Ishikawa (cell line): ENCODE measurements around the gene BICDL1.
A peak's percentile ranks its signal among the peaks of the same experiment; 100 is the strongest.

Experiments used
- CEBPB ChIP-seq: IDR thresholded peaks from 2 replicates; pipeline ENCODE4 v1.6.1; 2012
- CREB1 ChIP-seq: IDR thresholded peaks from 2 replicates; pipeline ENCODE4 v1.6.1; 2012; ENCODE audit warnings: low read depth
- EGR1 ChIP-seq: IDR thresholded peaks from 2 replicates; pipeline ENCODE4 v1.6.1; 2012
- EP300 ChIP-seq: IDR thresholded peaks from 2 replicates; pipeline ENCODE4 v1.6.1; 2012; ENCODE audit warnings: borderline replicate concordance
- FOXM1 ChIP-seq: IDR thresholded peaks from 2 replicates; pipeline ENCODE4 v1.6.1; 2012; ENCODE audit warnings: low read depth, borderline replicate concordance
- NFIC ChIP-seq: IDR thresholded peaks from 2 replicates; pipeline ENCODE4 v1.6.1; 2012
- RAD21 ChIP-seq: IDR thresholded peaks from 2 replicates; pipeline ENCODE4 v1.6.1; 2012; ENCODE audit warnings: low read depth
- TAF1 ChIP-seq: IDR thresholded peaks from 2 replicates; pipeline ENCODE4 v1.6.1; 2012; ENCODE audit warnings: low read depth, mild to moderate bottlenecking
- TCF12 ChIP-seq: IDR thresholded peaks from 2 replicates; pipeline ENCODE4 v1.6.1; 2012; ENCODE audit warnings: low read depth
- TEAD4 ChIP-seq: IDR thresholded peaks from 2 replicates; pipeline ENCODE4 v1.6.1; 2012
- YY1 ChIP-seq: IDR thresholded peaks from 2 replicates; pipeline ENCODE4 v1.6.1; 2012; ENCODE audit warnings: low read depth
- ZBTB7A ChIP-seq: IDR thresholded peaks from 2 replicates; pipeline ENCODE4 v1.6.1; 2012; ENCODE audit warnings: low read depth
- TF ChIP-seq, protein P1 (sequence below): IDR thresholded peaks from 2 replicates; pipeline ENCODE4 v1.6.1; 2012
- TF ChIP-seq, protein P2 (sequence below): IDR thresholded peaks from 2 replicates; pipeline ENCODE4 v1.6.1; 2012; ENCODE audit warnings: low read depth, mild to moderate bottlenecking
- TF ChIP-seq, protein P3 (sequence below): IDR thresholded peaks from 2 replicates; pipeline ENCODE4 v1.6.1; 2012

The BICDL1 gene, protein sequence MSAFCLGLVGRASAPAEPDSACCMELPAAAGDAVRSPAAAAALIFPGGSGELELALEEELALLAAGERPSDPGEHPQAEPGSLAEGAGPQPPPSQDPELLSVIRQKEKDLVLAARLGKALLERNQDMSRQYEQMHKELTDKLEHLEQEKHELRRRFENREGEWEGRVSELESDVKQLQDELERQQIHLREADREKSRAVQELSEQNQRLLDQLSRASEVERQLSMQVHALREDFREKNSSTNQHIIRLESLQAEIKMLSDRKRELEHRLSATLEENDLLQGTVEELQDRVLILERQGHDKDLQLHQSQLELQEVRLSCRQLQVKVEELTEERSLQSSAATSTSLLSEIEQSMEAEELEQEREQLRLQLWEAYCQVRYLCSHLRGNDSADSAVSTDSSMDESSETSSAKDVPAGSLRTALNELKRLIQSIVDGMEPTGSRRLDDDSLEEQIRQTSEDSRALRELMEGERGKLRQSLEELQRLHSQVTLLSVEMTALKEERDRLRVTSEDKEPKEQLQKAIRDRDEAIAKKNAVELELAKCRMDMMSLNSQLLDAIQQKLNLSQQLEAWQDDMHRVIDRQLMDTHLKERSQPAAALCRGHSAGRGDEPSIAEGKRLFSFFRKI

DNA sequence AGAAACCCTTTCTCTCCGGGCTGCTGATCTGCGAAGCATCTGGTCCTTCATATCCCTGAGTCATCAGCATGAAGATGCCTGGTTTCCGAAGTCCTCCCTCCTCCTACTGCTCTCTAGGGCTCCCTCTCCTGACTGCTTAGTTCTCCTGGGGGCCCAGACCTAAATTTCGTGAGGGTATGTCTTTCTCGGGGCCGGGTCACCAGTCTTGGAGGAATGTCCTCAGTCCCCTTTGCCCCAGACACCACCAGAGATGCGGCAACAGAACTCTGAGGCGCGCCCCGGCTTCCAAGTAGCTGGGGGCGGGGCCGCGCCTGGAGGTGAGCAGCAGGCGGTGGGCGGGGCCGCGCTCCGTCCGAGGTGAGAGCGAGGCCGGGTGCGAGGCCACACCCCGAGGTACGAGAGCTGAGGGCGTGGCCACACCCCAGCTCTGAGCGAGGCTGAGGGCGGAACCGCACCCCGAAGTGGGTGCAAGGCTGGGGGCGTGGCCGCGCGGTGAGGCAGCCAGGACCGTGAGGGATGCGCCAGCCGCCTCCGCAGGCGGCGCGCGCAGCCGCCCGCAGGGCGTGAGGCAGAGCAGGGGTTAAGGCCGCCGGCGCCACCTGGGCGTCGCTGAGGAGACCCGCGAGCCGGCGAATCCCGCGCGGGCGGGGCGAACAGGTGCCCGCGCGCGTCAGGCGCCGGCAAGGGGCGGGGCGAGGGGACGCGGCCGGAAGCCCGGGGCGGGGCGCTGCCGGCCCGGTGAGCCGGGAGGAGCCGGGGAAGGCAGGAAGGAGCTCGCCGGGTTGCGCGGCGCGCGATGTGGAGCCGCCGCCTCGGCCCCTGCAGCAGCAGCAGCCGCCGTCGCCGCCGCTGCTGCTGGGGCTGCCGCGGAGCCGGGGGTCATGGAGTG, at the start of gene BICDL1:
Gene BICDL1 (plus strand): TSS at position 765 of the 889 bp plus-strand sequence. CDS start 633 bp downstream, outside the sequence.
- no peak for TF ChIP-seq ZBTB7A
- TF ChIP-seq, protein P1, sequence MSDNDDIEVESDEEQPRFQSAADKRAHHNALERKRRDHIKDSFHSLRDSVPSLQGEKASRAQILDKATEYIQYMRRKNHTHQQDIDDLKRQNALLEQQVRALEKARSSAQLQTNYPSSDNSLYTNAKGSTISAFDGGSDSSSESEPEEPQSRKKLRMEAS, result peak; percentile 66
- peak; percentile 35; the same call in 1 of the 2 replicates for TF ChIP-seq TAF1
- TF ChIP-seq NFIC, result no peak; the same call in 1 of the 2 replicates
- TF ChIP-seq, protein P2, sequence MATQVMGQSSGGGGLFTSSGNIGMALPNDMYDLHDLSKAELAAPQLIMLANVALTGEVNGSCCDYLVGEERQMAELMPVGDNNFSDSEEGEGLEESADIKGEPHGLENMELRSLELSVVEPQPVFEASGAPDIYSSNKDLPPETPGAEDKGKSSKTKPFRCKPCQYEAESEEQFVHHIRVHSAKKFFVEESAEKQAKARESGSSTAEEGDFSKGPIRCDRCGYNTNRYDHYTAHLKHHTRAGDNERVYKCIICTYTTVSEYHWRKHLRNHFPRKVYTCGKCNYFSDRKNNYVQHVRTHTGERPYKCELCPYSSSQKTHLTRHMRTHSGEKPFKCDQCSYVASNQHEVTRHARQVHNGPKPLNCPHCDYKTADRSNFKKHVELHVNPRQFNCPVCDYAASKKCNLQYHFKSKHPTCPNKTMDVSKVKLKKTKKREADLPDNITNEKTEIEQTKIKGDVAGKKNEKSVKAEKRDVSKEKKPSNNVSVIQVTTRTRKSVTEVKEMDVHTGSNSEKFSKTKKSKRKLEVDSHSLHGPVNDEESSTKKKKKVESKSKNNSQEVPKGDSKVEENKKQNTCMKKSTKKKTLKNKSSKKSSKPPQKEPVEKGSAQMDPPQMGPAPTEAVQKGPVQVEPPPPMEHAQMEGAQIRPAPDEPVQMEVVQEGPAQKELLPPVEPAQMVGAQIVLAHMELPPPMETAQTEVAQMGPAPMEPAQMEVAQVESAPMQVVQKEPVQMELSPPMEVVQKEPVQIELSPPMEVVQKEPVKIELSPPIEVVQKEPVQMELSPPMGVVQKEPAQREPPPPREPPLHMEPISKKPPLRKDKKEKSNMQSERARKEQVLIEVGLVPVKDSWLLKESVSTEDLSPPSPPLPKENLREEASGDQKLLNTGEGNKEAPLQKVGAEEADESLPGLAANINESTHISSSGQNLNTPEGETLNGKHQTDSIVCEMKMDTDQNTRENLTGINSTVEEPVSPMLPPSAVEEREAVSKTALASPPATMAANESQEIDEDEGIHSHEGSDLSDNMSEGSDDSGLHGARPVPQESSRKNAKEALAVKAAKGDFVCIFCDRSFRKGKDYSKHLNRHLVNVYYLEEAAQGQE, result peak; percentile 41; the same call in 1 of the 2 replicates
- peak; percentile 89 for TF ChIP-seq EGR1

DNA sequence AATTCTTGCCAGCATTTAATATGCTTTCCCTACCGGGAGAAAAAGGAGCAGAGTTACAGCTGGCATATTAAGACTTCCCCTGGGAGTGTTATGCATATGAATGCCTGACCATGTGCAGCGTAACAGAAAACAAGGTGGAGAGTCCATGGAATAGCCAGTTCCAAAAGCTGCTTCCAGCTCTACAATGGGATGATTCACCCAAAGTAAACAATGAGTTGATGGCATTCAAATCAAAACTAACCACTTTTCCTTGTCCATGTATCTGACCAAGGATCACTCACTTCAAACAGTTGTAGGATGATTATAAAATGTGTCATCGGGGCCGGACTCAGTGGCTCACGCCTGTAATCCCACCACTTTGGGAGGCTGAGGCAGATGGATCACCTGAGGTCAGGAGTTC, 48.1 kb upstream of the BICDL1 start:
- TF ChIP-seq, protein P3, sequence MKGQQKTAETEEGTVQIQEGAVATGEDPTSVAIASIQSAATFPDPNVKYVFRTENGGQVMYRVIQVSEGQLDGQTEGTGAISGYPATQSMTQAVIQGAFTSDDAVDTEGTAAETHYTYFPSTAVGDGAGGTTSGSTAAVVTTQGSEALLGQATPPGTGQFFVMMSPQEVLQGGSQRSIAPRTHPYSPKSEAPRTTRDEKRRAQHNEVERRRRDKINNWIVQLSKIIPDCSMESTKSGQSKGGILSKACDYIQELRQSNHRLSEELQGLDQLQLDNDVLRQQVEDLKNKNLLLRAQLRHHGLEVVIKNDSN, result no peak
- TF ChIP-seq, protein P1, result no peak
- no peak for TF ChIP-seq CEBPB
- TF ChIP-seq, protein P2, result no peak

DNA sequence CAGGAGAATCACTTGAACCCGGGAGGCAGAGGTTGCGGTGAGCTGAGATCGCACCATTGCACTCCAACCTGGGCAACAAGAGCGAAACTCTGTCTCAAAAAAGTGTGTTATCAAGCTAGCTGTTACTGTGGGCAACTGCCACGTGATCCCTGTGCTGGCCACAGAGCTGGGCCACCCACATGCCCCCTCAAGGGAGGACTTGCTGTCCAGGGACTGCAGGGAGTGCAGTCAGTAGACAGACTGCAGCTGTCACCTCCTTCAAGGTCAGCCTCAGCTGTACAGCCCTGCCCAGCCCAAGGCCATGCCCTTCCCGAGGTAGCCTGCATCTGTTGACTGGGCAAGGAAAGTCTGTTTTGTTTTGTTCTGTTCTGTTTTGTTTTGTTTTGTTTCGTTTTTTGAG, 46.6 kb upstream of the BICDL1 start:
- TF ChIP-seq FOXM1 (no peak), CEBPB (no peak), CREB1 (no peak), NFIC (no peak), EGR1 (no peak), YY1 (no peak), ZBTB7A (no peak), TAF1 (no peak)
- TF ChIP-seq, protein P2, result no peak

DNA sequence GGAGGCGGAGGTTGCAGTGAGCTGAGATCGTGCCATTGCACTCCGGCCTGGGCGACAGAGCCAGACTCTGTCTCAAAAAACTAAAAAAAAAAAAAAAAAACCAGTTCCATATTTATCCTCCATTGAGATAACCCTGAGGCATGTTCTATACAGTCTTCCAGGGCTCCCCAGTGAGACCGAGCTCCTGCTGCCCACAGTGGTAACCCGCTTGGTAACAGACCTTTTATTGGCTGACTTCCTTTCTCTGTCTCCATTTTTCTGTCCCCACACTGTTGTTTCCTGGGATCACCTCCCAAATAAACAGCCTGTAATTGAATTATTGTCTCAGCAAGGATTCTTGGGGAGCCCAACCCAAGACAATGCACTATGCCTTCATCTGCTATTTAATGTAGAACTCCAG, 42.8 kb upstream of the BICDL1 start:
- TF ChIP-seq, protein P3, result no peak

DNA sequence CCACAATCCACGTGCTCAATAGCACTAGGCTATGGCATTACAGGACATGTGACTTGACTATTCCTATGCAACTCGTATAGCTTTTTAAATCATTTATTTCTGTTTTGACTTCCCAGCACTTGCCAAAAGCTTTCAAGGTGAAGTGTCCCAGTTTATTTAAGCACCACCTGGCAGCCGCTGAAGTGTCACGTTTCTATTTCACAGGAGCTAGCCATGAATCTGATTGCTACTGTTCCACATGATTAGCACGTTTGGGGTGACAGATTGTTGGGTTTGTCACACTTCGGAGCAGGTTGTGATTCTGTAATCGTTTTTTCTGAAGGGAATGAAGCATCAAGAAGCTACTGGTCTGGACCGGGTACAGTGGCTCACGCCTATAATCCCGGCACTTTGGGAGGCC, 39.9 kb upstream of the BICDL1 start:
- TF ChIP-seq YY1 (no peak), RAD21 (no peak), FOXM1 (no peak), EGR1 (no peak), CREB1 (no peak), TCF12 (no peak), TAF1 (no peak), NFIC (no peak), ZBTB7A (no peak), CEBPB (no peak), EP300 (no peak), TEAD4 (no peak)
- TF ChIP-seq, protein P2, result no peak
- TF ChIP-seq, protein P3, result no peak
- TF ChIP-seq, protein P1, result no peak
